Breast epithelium (tissue), 4 donors: ENCODE measurements around the gene ZSWIM3. TPM values are rescaled to one million over a fixed set of nuclear protein-coding genes. Genes with fewer than 3 reads are reported as not detected.

Experiments used
- DNase-seq, 2 donors: peaks; one replicate each; pipeline ENCODE4 v3.0.0-alpha.2; 2019; ENCODE audit warnings: low spot score in 2 of 2
- H3K27ac ChIP-seq, 2 donors: fragments of 200-600 bp; sonication (generic) in 1 of 2; one replicate each; pipeline ENCODE4 v1.5.1; 2016 to 2019; ENCODE audit warnings: mild to moderate bottlenecking in 1 of 2
- H3K27me3 ChIP-seq, 2 donors: fragments of 200-600 bp; sonication (generic) in 1 of 2; one replicate each; pipeline versions ENCODE4 v1.5.1 to v1.6.0; 2017 to 2019; ENCODE audit warnings: control low read depth in 1 of 2, mild to moderate bottlenecking in 1 of 2
- H3K36me3 ChIP-seq: fragments of 200-600 bp; one replicate; pipeline ENCODE4 v1.5.1; 2019
- H3K4me1 ChIP-seq, 2 donors: fragments of 200-600 bp; sonication (generic); one replicate each; pipeline ENCODE4 v1.5.1; 2016 to 2019; ENCODE audit warnings: control low read depth in 1 of 2
- H3K4me3 ChIP-seq, 3 donors: fragments of 200-600 bp; sonication (generic); 1 replicate in 2 of 3; 2 replicates in 1 of 3; pipeline ENCODE4 v1.5.1; 2016 to 2019; ENCODE audit warnings: mild to moderate bottlenecking in 3 of 3, moderate library complexity in 2 of 3
- H3K9me3 ChIP-seq, 2 donors: fragments of 200-600 bp; sonication (generic) in 1 of 2; one replicate each; pipeline ENCODE4 v1.5.1; 2016 to 2019; ENCODE audit warnings: control low read depth in 1 of 2
- POLR2A ChIP-seq: fragments of 450-650 bp; IDR thresholded peaks from one replicate; pipeline ENCODE4 v1.6.1; 2016; ENCODE audit warnings: antibody characterized with exemption, mild to moderate bottlenecking, moderate library complexity
- POLR2AphosphoS5 ChIP-seq, 3 donors: sonication (generic); formaldehyde crosslinking; IDR thresholded peaks; one replicate each; pipeline ENCODE4 v1.6.1; 2017; ENCODE audit warnings: antibody characterized with exemption in 3 of 3
- intact Hi-C: fragments of 100-400 bp; cut with DNase I; formaldehyde crosslinking; loops from one replicate; pipeline ENCODE4 v1.15.1; 2023; ENCODE audit warnings: low total_unique reads
- total RNA-seq, 3 donors: library from RNA; depleted of rRNA; stranded (reverse); fragments of >200 nt; gene quantifications; one replicate each; pipeline ENCODE4 v1.1.0, GENCODE V29; 2016
- TF ChIP-seq, protein P1 (sequence below), 3 donors: fragments of 450-650 bp; IDR thresholded peaks; one replicate each; pipeline ENCODE4 v1.5.1; 2016 to 2017; ENCODE audit warnings: antibody characterized with exemption in 3 of 3, mild to moderate bottlenecking in 3 of 3, moderate library complexity in 3 of 3

The ZSWIM3 gene
- total RNA-seq, 3 donors from 2014 or later = 1.9 to 5.4 (median 4.9) TPM

- Histone ChIP-seq H3K9me3 (no peaks in the 10 kb centered on the region), H3K27ac (no peak overlapping the region), H3K27me3 (no peaks in the 10 kb centered on the region), H3K4me3 (no peak overlapping the region), H3K36me3 (no peaks in the 10 kb centered on the region), H3K4me1 (peaks cover 0 to 3% of the 10 kb centered on the region in 2 donors)
- no peak for DNase-seq
- intact Hi-C loops = no loop called here
- TF ChIP-seq, protein P1, sequence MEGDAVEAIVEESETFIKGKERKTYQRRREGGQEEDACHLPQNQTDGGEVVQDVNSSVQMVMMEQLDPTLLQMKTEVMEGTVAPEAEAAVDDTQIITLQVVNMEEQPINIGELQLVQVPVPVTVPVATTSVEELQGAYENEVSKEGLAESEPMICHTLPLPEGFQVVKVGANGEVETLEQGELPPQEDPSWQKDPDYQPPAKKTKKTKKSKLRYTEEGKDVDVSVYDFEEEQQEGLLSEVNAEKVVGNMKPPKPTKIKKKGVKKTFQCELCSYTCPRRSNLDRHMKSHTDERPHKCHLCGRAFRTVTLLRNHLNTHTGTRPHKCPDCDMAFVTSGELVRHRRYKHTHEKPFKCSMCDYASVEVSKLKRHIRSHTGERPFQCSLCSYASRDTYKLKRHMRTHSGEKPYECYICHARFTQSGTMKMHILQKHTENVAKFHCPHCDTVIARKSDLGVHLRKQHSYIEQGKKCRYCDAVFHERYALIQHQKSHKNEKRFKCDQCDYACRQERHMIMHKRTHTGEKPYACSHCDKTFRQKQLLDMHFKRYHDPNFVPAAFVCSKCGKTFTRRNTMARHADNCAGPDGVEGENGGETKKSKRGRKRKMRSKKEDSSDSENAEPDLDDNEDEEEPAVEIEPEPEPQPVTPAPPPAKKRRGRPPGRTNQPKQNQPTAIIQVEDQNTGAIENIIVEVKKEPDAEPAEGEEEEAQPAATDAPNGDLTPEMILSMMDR (IDR thresholded peaks at IDR 0.05) = no peak
- TF ChIP-seq POLR2AphosphoS5 (IDR thresholded peaks at IDR 0.05) = no peak
- TF ChIP-seq POLR2A = no peak
Measured at GRCh38 chr20:45927071-45927878, 69.9 kb downstream of the ZSWIM3 start.

Other genes with a start within 250 kb of the ZSWIM3 start
- gene WFDC10A, start 227.9 kb upstream of the ZSWIM3 start, total RNA-seq = not detected
- gene WFDC9, start 226.3 kb upstream of the ZSWIM3 start, total RNA-seq = not detected
- gene WFDC11, start 187.4 kb upstream of the ZSWIM3 start, total RNA-seq = not detected
- not detected for gene WFDC13, start 155.6 kb upstream of the ZSWIM3 start, total RNA-seq
- gene WFDC10B, start 152.6 kb upstream of the ZSWIM3 start, total RNA-seq = not detected
- not detected for gene SPINT4, start 135.3 kb upstream of the ZSWIM3 start, total RNA-seq
- under 1 TPM in 1 of 3 donors, not detected in 2; 0.73 TPM for gene WFDC3, start 65.7 kb upstream of the ZSWIM3 start, total RNA-seq
- 10 to 100 TPM; 20.8 to 33.8 (median 26.2) TPM for gene DNTTIP1, start 65.7 kb upstream of the ZSWIM3 start, total RNA-seq
- gene UBE2C, start 45.0 kb upstream of the ZSWIM3 start, total RNA-seq = 1 to 10 TPM in 2 of 3 donors, under 1 TPM in 1; 0.98 to 5.9 (median 1.2) TPM
- gene TNNC2, start 30.3 kb upstream of the ZSWIM3 start, total RNA-seq = 1 to 10 TPM; 2.0 to 4.8 (median 2.6) TPM
- 100 to 1,000 TPM in 1 of 3 donors, 10 to 100 TPM in 2; 55.0 to 138 (median 66.9) TPM for gene SNX21, start 23.8 kb upstream of the ZSWIM3 start, total RNA-seq
- 10 to 100 TPM; 33.4 to 48.9 (median 37.3) TPM for gene ACOT8, start 222 bp upstream of the ZSWIM3 start, total RNA-seq
- gene ZSWIM1, start 23.6 kb downstream of the ZSWIM3 start, total RNA-seq = 10 to 100 TPM in 1 of 3 donors, 1 to 10 TPM in 2; 6.9 to 11.4 (median 7.5) TPM
- gene SPATA25, start 30.0 kb downstream of the ZSWIM3 start, total RNA-seq = 1 to 10 TPM; 3.4 to 3.9 (median 3.7) TPM
- 1 to 10 TPM; 7.5 to 9.7 (median 8.8) TPM for gene NEURL2, start 33.6 kb downstream of the ZSWIM3 start, total RNA-seq
- gene CTSA, start 33.7 kb downstream of the ZSWIM3 start, total RNA-seq = 100 to 1,000 TPM in 1 of 3 donors, 10 to 100 TPM in 2; 42.0 to 136 (median 55.6) TPM
- 100 to 1,000 TPM in 1 of 3 donors, 10 to 100 TPM in 2; 78.3 to 405 (median 100.0) TPM for gene PLTP, start 54.5 kb downstream of the ZSWIM3 start, total RNA-seq
- gene PCIF1, start 77.1 kb downstream of the ZSWIM3 start, total RNA-seq = 10 to 100 TPM; 28.2 to 40.2 (median 30.8) TPM
- 10 to 100 TPM; 12.6 to 25.9 (median 20.6) TPM for gene ZNF335, start 114.6 kb downstream of the ZSWIM3 start, total RNA-seq
- gene MMP9, start 151.3 kb downstream of the ZSWIM3 start, total RNA-seq = 1 to 10 TPM in 2 of 3 donors, under 1 TPM in 1; 0.98 to 7.8 (median 5.9) TPM
- under 1 TPM in 1 of 3 donors, not detected in 2; 0.33 TPM for gene SLC12A5, start 171.6 kb downstream of the ZSWIM3 start, total RNA-seq
- gene NCOA5, start 232.3 kb downstream of the ZSWIM3 start, total RNA-seq = 10 to 100 TPM; 30.1 to 59.7 (median 36.1) TPM